NCI-H1105 (cell line): ENCODE results near the gene CACNA2D3.

Experiments
- DNase-seq: peaks from one replicate; lab custom pipeline; 2025; lab: John Stamatoyannopoulos, UW

Gene CACNA2D3

DNA sequence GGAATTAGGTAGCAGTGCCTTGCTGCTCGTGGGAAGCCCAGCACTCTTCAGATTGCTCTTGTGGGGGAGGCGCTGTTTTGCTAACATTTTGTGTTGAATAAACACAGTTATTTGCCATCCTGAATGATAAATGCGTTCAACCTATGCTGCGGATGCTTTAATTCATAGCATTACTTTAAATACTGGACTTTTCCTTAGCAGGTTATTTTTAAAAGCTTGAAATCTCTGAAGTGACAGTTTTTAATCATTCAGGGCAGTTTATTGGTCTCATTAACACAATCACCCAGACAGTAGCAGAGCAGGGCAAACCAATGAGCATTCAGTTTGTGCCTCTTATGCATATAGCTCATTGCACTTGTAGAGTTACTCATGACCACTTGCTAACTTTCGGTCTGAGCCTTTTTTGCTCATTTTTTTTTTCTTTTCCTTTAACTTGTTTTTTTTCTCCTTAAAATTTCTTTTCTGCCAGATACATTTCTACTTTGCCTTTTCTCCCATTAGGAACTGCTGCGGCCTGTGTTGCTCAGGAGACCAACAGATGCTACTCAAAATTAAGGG lies 5.2 kb downstream of the CACNA2D3 start:
- no peak for DNase-seq

- no peak for DNase-seq
These were observed 8.8 kb downstream of the CACNA2D3 start for GRCh38 chr3:54131026-54131605.

GRCh38 chr3:54131890-54132289 lies 9.5 kb downstream of the CACNA2D3 start:
- DNase-seq = no peak

- DNase-seq = no peak
These were observed 10.3 kb downstream of the CACNA2D3 start for GRCh38 chr3:54132685-54133084.

- DNase-seq = no peak
These were observed 10.8 kb downstream of the CACNA2D3 start for GRCh38 chr3:54133196-54133595.

DNA sequence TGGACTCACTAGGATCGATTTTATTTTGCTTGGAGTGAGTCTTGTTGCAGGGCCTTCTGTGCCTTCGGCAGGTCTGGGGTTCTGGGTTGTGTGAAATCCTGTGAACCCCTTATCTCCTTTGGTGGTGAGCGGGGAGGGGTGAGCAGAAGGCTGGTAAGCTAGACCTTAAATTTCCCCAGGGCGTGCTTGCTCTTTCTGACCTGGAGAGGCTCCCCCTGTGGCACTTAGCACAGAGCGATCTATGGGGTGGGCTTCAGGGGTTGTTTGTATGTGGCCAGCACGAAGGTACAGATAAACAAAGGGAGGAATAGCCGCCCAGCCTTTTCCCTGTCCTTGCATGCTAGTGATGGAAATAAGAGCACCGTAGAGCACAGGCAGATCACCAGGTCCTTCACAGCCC lies 11.8 kb downstream of the CACNA2D3 start:
- DNase-seq = no peak

DNA sequence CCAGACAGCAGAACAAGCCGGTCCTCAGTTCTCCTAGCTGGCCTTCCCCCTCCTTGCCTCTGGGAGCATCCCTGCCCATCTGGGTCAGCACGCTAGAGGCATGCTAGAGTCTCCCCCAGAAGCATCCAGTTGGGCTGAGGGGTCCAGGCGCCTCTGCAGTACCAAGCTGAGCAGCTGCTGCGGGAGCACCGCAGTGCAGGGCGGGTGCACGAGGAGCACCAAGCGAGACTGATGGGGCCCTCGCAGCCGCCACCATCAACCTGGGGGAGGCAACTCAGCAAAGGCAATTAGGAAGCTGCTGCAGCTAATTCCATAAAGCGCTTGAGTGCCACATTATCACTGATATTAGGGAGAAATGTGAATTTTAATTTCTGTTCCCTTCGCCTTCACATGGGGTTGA lies 12.4 kb downstream of the CACNA2D3 start:
- DNase-seq = no peak

- no peak for DNase-seq
These were observed 15.0 kb downstream of the CACNA2D3 start for GRCh38 chr3:54137311-54137710.

DNA sequence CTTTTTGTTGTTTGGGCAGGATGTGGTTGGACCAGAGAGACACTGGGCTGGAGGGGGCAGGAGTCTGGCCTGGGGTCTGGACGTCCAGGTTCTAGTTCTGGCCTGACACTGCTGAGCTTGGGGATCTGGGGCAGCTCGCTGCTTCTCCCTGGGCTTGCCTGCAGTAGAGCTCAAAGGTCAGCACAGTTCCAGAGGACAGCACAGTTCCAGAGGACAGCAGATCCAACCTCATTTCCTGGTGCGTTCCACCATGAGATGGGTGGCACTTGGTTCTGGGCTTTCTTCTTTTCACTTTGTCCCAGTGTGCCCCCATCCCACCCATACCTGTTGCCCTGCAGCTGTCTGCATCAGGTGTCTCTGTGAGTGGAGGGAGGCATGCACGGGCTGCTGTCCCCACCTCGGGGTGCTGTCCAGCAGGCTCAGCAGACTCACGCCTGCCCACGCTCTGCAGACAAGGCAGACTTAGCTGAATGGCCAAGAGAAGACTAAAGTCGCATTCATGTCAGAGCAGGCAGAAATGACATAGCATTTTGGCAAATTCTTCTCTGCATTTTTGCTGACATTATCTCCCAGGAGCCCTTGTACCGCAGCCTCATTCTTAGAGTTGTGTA lies 16.7 kb downstream of the CACNA2D3 start:
- DNase-seq = no peak

GRCh38 chr3:54139630-54140029 lies 17.3 kb downstream of the CACNA2D3 start:
- no peak for DNase-seq

- no peak for DNase-seq
These were observed 21.9 kb downstream of the CACNA2D3 start for GRCh38 chr3:54144284-54144683.

- DNase-seq = peak; percentile 18
These were observed 24.3 kb downstream of the CACNA2D3 start for GRCh38 chr3:54146506-54147239.

DNA sequence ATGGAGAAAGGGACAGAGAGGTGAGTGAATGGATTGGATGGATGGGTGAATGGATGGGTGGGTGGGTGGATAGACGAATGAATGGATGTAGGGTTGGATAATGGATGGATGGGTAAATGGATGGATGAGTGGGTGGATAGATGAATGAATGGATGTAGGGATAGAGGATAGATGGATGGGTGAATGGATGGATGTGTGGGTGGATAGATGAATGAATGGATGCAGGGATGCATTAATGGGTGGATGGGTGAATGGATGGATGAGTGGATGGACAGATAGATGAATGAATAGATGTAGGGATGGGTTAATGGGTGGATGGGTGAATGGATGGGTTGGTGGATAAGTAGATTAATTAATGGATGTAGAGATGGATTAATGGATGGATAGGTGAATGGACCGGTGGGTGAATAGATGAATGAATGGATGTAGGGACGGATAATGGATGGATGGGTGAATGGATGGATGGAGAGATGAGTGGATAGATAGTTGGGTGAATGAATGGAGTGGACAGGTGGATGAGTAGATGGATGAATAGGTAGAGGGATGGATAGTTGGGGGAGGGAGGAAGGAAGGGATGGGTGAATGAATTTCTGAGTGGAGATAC lies 28.6 kb downstream of the CACNA2D3 start:
- no peak for DNase-seq

- no peak for DNase-seq
These were observed 31.1 kb downstream of the CACNA2D3 start for GRCh38 chr3:54153477-54153876.

DNA sequence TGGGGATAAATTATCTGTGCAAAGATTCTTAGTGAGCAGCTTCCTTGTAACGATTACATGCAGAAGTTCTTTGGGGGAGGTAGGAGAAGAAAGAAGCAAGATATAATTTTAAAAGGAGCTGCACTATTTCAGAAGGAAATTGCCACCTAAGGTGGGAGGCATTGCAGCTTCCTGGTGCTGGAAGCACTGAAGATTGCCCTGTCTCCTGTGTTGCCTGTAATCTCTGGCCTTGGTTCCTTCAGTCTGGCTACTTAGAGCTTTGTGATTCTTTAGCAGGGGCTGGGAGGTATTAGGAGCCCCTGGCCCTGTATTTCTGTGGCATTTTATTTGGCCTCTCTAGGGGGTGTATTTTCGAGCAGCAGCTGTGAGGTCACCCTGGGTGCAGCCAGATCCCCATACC lies 35.5 kb downstream of the CACNA2D3 start:
- no peak for DNase-seq

DNA sequence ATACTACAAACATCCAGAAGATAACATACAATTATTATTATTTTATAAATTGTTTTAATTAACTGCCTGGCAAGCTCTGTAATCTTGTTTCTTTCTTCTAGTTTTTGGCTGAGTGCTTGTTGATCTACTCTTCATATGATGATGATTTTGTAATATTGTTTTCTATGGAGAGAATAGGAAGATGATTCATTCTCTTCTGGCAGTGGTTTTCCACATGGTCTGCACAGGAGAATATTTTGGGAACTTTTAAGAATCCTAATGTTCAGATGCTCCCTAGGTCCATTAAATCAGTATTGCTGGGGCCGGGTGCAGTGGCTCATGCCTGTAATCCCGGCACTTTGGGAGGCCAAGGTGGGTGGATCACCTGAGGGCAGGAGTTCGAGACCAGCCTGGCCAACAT lies 37.6 kb downstream of the CACNA2D3 start:
- no peak for DNase-seq

DNA sequence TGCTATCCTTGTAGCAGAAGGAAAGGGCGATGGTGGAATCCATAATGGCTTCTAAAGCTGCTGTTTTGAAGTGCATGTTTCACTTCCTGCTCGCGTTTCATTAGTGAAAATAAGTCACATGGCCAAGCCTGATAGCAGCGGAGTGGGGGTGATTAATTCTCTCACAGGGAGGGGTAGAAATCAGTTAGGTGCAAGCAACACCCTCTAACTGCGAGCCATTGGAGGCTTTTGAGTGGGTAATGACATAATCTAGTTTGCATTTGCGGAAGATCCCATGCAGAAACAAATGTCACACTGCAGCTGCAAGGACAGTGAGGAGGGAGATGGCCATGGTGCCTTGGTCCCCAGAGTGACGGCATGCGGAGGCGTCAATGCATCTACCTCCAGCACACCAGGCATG lies 41.1 kb downstream of the CACNA2D3 start:
- DNase-seq = no peak

GRCh38 chr3:54164192-54164975 lies 42.0 kb downstream of the CACNA2D3 start:
- DNase-seq = no peak

- no peak for DNase-seq
These were observed 43.5 kb downstream of the CACNA2D3 start for GRCh38 chr3:54165865-54166264.

DNA sequence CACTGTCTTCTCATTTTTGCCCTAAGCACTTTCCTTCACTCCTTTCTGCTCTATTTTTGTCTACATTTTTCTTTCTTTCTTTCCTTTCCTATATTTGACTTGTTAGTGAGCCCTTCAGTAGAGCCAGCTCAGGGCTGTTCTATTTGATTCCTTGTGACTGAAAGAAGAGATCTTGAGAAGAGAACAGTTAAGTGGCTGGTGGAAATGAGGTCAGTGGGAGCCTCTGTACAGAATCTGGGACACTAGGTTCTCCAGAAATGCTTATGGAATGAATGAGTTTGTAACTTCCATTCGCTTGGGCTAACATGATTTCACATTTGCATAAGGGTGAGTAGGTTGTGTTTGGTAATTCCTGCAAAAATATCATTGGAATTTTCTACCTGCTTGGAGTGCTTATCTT lies 45.6 kb downstream of the CACNA2D3 start:
- DNase-seq = no peak

- no peak for DNase-seq
These were observed 46.1 kb downstream of the CACNA2D3 start for GRCh38 chr3:54168451-54168850.

DNA sequence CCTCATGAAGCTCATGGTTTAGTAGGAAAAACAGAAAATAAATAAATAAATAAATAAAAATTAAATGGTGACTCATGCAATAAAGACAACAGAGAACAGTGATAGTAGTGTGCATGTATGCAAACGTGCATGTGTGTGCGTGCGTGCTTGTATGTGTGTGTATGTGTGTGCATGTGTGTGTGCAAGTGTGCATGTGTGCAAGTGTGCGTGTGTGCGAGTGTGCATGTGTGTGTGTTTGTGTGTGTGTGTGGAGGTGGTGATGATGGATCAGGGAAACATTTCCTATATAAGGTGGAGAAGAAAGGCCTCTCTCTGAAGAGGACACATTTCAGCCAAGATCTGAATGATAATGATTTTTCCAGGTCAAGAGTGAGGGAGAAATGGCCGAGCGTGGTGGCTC lies 47.2 kb downstream of the CACNA2D3 start:
- no peak for DNase-seq
